GM18867 (cell line): Measurements from ENCODE around the gene ATP5PB.

Experiments used
- ATAC-seq: cut with Tn5 transposase; IDR thresholded peaks from one replicate; pipeline ENCODE4 v1.9.1; 2021; ENCODE audit warnings: mild to moderate bottlenecking, moderate library complexity; ENCODE audit not compliant: unreplicated experiment

ATP5PB gene

DNA sequence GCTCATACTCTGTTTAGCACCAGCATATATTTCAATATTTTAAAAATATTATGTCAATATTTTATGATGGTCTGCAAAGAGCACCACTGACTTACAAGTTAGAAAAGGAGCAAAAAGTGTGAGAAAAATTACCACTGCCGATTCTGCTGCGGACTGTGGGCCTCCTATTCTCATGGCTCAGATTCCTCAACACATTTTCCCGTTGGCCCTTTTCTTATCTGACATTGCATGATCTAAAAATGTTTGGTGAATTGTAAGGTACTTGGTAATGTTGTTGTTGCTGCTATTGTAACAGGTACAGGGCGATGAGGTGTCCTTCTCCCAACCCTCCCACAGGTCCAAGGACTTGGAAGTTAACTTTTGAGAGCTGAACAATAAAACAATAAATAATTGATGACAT, 25.3 kb downstream of the ATP5PB start:
- no peak for ATAC-seq

- peak; percentile 43 for ATAC-seq
These were observed 26.4 kb downstream of the ATP5PB start for GRCh38 chr1:111475701-111476100.

GRCh38 chr1:111476214-111476613, 26.9 kb downstream of the ATP5PB start:
- ATAC-seq, result no peak

GRCh38 chr1:111476761-111477309, 27.6 kb downstream of the ATP5PB start:
- ATAC-seq, result peak; percentile 73

DNA sequence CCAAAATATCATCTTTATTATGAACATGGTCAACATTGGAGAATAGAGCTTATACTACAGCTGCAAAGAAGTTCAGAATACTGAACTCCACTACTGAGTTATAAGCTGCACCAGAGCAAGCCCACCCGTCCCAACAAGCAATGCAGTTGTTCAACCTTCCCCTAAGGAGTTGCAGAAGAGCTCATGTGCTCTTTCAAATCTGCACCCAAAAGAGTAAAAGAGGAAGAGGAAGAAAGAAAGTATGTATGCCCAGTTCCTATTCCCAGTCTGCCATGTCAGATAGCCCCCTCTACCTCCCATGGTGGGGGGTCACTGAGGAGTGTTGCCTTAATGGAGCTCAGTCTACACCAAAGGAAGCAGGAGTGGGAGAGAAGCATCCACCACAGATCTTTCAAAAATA, 31.4 kb downstream of the ATP5PB start:
- ATAC-seq, result no peak

DNA sequence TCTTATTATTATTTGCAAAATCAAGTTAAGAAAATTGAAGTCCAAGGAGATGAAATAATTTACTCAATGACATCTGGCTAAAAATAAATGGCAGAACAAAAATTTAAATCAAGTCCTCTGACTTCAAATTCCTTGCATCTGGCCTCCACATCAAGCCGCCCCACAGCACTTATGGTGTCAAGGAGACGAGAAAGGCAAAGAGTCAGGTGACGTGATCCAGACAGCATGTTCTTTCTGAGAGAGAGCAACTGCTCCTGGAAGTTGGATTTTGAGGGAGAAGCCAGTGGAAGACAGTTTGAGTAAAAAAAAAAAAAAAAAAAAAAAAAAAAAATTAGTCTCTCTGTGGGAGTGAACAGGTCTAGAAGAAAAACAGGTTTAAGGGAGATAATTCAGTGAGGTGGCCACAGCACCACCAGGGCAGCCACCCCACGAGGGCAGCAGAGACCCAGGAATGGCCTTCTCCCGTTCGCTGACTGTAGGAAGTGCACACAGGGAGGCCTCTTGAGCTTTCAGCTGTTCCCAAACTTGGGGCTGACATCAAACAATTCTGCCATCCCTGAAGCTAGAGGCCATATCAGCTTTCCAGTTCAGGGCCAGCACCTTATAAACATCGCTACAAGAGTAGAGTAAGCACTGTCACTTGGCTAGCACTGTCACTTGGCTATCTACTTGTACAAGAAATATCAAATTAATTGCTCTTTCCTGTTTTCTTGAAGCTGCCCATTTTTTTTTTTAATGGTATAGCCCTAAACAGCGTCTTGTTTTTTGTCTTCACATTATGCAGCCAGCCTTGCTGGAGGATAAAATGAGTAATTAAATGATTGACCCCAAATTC, 32.3 kb downstream of the ATP5PB start:
- ATAC-seq, result no peak

- no peak for ATAC-seq
These were observed 33.9 kb downstream of the ATP5PB start for GRCh38 chr1:111483166-111483565.

GRCh38 chr1:111483876-111484275, 34.6 kb downstream of the ATP5PB start:
- no peak for ATAC-seq

- ATAC-seq, result no peak
These were observed 35.2 kb downstream of the ATP5PB start for GRCh38 chr1:111484391-111485026.

GRCh38 chr1:111486431-111486830, 37.2 kb downstream of the ATP5PB start:
- ATAC-seq, result no peak

- no peak for ATAC-seq
These were observed 37.9 kb downstream of the ATP5PB start for GRCh38 chr1:111487133-111487532.

DNA sequence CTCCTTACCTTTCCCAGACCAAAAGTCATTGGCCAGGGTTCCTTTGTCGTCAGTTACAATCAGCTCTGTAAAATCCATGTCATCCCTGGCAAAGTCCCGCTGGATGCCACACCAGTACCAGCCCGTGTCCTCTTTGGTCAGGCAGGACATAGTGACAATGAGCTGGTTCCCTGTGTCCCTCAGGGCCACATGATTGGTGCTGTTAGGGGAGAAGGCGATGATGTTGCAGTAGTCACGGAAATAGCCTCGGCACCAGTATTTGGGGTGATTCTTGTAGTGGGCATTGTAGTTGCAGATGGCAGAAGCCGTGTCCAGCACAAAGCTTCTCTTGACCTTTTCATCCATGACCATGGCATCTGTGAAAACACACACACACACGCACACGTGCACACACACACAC, 39.4 kb downstream of the ATP5PB start:
- ATAC-seq, result no peak

GRCh38 chr1:111489604-111490003, 40.3 kb downstream of the ATP5PB start:
- no peak for ATAC-seq

DNA sequence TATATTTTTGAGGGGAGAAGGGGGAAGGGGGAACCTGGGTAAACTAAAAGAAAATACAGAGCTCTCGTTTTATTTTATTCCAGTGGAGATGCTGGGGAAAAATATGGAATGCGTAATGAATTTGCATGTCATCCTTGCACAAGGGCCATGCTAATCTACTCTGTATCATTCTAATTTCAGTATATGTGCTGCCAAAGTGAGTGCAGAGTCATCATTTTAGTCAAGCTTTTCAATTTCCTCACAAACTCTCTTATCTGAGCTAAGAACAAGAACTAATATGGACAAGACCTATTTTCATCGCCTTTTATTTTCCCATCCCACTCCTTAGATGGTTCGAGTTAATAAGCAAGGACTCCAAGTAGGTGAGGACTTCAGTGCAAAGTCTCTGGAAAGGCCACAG, 41.0 kb downstream of the ATP5PB start:
- no peak for ATAC-seq

- no peak for ATAC-seq
These were observed 41.8 kb downstream of the ATP5PB start for GRCh38 chr1:111491070-111491469.

DNA sequence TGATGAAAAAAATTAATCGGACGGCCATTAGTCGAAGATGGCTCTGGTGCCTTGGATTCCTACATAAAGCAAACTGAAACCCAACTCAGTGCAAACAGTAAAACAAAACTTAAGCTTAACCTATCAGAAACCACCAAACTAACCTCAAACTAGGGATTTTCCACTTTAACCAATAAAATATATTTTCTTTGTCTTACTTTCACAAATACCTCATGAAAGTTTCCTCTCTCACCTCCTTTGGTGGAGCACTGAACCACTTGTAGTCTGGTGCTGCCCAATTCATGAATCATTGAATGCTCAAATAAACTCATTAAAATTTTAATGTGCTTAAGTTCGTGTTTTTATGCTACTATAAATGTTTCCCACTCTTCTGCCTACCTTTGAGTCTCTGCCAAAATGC, 47.1 kb downstream of the ATP5PB start:
- no peak for ATAC-seq

GRCh38 chr1:111497592-111497991, 48.3 kb downstream of the ATP5PB start:
- ATAC-seq, result no peak

GRCh38 chr1:111499026-111499785, 49.9 kb downstream of the ATP5PB start:
- ATAC-seq, result no peak

DNA sequence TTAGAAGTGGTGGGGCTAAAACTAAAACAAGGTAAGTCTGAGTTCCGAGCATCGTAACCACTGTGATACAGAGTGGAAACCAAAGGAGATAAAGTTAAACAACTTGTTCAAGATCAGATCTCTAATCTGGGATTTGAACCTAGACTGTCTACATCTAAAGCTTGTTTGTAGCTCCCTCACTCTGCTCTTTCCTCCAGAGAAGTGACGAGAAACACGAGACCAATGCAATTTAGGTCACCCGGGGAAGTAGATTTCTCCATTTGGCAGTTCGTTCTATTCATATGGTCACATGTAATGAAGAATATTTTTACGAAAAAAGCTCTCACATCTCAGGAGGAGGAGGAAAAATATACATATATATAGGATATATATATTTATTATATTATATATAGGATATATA, 52.4 kb downstream of the ATP5PB start:
- no peak for ATAC-seq

- ATAC-seq, result no peak
These were observed 54.4 kb downstream of the ATP5PB start, which contains the start of the genes ADORA3 and TMIGD3 for GRCh38 chr1:111503585-111504060. Gene ADORA3, minus strand, starts transcription at chr1:111503633. Its CDS starts 279 bp downstream, at chr1:111503354. Gene TMIGD3, minus strand, starts transcription at chr1:111503633. Its CDS starts 279 bp downstream, at chr1:111503354.

DNA sequence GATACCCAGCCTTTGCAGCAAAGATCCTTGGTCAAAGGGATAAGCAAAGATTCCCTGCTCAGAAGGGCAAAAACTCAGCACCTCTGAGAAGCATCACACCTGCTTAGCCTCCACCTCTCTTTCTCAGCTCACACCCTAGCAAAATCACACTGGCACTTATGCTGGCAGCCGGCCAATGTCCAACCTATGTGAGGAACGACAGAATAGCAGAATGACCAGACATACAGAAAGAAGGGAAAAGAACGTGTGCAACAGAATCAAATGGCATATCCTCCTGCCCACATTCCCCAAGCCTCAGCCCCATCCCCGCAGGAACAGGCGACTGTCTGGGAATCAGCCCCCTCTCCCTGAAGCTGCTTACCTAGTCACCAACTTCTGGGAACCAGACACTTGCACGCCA, 54.8 kb downstream of the ATP5PB start:
- ATAC-seq, result no peak
